ENCODE data around the gene ARHGAP12.

- TF ChIP-seq GATA2 (IDR thresholded peaks at IDR 0.05; ENCODE audit: low read depth, low read length) (no peak), GATA3 (IDR thresholded peaks at IDR 0.05; ENCODE audit: low read depth, low read length) (no peak)
Observed at GRCh38 chr10:31774299-31774900, 154.2 kb downstream of the ARHGAP12 start.
